Measurements from ENCODE around the gene MYO3B.

The MYO3B gene

DNA sequence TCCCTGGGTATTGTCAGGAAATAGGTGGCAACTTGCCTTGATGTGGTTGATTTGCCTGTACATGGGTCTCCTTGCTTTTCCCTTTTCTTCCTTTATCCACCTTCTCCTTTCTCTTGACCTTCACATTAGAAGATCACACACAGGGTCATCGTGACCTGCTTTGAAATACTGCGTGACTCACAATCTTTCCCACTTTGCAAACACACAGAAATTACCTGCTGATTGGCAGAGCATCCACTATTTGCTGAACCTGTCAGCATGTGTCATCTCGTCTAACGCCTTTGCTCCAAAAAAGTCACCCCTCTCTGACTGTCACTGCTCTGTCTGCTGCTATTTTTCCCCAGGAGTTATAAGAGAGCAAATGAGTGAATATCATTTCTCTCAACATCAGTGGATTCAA, 60.8 kb downstream of the MYO3B start:
- no peak for DNase-seq (ENCODE audit: low spot score)

DNA sequence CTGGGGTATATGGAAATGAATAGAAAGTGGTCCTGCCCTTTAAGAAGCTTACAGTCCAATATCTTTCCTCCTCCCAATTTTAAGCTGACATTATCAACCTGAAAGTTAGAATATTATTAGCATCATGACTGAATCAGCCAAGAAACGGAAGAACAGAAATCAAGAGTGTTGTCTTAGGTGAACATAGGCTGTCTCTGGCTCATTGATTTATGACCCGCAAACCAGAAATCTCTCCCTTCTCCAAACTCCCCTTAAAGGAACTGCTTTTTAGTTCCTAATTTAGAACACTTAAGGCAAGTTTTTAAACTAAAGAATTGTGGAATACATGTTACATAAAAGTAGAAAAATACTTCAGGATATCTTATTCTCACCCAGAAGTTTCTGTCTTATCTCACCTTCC, 62.7 kb downstream of the MYO3B start:
- no peak for DNase-seq (ENCODE audit: low spot score)

DNA sequence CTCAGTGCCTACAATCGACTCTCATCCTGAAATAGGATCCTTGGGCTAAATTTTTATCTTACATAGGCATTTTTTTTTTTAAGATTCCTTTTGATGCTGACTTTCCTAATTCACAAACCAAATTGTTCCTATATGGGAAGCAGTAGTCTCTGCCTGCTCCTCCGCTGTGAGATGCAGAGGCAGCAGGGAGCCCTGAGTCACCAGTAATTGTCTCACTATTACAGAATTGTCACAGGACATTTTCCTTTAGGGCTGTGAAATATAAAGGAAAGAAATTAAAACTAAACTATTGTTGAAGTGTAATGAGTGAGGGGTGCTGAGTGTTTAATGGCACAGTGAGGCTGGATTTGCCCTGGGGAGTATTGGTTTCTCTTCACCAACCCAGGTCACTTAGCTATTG, 63.8 kb downstream of the MYO3B start:
- no peak for DNase-seq (ENCODE audit: low spot score)

DNA sequence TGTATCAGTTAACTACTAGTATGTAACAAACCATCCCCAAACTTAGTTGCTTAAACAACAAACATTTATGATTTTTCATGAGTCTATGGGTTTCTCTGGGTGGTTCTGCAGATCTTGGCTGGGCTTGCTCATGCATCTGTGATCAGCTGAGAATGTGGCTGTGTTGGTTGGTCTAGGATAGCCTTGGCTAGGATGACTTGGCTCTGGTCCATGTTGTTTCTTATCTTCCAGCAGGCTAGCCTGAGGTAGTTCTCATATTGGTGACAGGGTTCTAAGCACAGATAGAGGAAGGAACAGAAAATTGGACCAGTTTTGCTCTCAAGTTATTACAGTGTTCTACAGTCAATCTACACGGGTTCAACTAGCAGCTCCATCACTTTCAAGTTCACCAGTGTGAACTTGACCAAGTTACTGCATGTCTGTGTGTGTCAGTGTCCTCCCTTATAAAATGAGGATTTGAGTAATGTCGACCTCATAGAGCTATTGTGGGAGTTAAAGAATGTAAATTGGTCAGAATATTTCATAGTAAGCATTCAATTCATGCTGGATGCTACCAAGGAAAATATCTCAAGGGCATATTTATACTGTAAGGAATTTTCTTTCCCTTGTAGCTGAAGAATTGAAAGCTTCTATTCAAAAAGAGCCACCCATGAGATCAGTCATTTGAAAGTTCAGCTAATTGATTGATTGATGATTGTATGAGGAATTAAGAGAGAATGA, 65.3 kb downstream of the MYO3B start:
- peak; percentile 19 for DNase-seq (ENCODE audit: low spot score)

DNA sequence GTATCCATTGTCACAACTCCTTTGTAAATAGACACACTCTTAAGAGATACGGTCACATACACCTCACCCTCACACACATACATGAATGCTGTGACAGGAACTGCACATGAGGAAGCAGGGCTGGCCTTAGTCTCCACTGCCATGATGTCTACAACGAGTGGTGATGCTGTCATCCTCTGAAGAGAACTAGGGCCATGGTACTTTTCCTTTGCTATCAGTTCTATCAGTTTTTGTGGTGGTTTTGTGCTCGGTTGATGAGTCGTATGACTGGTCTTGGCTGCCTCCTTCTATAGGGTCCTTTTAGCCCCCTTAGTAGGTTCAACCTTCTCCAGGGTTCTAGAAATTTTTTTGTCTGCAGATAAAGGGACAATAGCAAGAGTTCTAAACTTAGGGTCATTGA, 66.0 kb downstream of the MYO3B start:
- no peak for DNase-seq (ENCODE audit: low spot score)

DNA sequence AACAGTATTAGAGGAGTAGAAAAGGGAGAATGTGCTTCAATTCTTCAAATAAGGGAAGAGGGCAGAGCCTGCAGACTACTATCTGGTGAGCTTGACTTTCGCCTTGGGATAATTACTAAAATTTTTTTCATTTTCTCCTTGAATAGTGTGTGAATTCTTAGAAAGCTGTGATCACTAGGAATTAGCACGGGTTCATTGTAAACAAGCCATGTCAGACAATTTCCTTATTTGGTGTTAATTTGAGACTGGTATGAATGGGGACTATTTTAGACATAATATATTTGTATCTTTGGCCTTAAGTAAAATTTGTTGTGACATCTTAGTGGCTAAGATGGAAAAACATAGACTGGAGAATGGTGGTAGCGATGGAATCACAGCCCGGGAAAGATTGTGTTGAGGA, 66.6 kb downstream of the MYO3B start:
- no peak for DNase-seq (ENCODE audit: low spot score)

DNA sequence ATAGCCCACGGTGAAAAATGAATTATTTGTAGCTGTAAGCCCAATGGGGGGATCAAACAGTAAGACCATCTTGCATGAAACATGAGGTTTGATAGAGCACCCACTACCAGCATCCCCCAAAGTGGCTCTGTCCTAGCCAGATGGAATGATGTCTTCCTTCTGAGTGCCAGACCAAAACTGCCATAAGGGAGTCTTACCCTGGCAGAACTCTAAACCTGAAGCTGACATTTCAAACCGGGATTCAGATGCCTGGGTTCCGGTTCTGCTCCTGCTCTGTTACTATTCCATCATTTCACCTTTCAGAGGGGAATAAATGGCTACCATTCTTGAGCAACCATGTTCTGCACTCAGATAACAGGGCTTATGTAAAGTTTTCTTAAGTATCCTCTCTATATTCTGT, 67.4 kb downstream of the MYO3B start:
- DNase-seq (ENCODE audit: low spot score), result no peak

DNA sequence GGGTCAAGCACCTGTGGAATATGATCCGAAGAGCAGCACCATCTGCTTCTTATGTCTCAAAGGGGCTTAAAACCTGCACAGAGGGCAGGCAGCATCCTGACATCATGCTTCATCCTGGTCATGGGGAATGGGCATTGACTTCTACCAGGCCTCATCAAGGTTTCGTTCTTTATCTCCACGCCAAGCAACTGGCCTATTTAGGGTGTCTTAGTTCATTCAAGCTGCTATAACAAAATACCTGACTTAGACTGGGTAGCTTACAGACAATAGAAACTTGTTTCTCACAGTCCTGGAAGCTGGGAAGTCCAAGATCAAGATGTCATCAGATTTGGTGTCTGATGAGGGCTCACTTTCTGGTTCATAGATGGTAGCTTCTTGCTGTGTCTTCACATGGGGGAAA, 69.4 kb downstream of the MYO3B start:
- DNase-seq (ENCODE audit: low spot score), result no peak

DNA sequence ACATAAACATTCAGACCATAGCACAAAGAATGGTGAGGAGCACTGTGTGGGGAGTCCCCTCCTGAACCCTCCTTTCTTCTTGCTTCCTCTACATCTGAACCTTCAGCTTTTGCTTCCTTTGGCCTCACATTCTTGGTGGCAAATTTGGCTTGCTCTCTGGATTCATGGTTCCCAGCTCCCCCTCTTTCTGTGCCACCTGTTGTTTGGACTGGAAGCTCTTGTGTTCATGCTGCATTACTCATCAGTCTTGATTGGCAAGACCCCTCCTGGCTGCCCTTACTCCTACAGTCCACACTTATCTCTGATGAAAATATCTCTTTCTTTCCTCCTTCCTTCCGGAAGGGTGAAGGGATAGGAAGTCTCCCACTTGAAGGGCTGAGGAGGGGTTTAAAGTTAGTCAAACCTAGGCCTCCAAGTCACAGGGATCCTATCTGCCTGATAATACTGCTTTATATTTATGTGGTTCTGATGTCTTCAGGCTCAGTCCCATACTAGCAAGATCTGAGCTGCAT, 70.0 kb downstream of the MYO3B start:
- DNase-seq (ENCODE audit: low spot score), result no peak

DNA sequence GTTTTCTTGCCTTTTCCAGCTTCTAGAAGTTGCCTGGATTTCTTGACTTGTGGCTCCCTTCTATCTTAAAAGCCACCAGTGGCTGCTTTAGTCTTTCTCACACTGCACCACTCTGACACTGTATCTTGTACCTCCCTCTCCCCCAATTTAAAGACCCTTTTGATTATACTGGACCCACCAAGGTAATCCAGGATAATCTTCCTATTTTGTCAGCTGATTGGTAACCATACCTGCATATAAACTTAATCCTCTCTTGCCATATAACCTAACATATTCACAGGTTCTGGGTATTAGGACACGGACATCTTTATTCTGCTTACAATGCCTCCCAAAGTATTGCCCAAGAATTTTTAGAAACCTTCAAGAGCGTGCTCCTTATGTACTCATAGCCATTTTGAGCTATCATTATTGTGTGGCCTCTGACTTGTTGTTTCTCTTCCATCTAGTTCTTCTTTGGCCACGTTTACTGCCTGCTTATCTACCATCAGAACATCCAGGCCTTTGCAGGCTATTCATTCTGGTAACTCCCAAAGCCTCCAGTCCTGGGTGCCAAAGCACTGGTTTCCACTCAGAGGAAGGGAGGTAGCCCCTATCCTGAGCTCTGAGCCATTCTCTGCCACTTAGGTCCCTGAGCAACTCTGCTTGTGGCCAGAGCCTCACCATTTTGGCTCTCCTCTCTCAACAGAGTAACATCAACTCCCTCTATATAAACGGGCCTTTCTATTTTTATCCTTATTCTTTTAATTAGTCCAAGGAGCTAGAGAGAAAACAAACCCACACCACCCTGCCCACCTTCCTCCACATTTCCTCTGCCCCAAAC, 70.8 kb downstream of the MYO3B start:
- DNase-seq (ENCODE audit: low spot score), result no peak

DNA sequence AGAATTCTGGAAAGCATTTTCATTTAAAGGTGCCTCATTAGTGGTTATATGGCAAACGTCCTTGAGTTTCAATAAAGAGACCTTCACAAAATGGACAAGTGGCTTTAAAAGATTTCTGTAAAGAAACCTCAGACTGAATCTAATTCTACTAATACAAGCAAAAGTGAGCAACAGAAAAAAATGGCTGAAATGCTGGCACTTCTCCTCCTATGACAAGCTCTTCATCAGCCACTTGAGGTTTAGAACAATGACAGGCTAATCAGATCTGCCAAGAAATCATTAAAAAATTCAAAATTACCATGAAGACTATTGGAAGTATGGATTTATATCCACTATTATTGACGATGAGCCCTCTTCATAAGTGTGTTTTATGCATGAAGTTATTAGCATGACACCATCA, 71.8 kb downstream of the MYO3B start:
- no peak for DNase-seq (ENCODE audit: low spot score)

DNA sequence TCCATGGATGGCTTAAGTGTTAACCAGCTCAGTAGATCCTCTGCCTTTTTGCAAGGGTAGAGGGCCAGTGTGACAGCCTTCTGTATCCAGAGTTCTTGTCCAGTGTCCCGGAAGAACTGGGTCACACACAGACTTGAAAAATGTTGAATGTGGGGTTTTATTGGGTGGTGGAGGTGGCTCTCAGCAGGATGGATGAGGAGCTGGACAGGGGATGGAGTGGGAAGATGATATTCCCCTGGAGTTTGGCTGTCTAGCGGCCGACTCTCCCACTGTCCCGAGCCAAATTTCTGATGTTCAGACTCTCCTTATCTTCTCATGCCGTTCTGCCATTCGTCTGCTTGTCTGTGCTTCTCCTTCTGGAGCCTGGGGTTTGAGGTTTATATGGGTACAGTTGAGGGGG, 72.6 kb downstream of the MYO3B start:
- DNase-seq (ENCODE audit: low spot score), result no peak

DNA sequence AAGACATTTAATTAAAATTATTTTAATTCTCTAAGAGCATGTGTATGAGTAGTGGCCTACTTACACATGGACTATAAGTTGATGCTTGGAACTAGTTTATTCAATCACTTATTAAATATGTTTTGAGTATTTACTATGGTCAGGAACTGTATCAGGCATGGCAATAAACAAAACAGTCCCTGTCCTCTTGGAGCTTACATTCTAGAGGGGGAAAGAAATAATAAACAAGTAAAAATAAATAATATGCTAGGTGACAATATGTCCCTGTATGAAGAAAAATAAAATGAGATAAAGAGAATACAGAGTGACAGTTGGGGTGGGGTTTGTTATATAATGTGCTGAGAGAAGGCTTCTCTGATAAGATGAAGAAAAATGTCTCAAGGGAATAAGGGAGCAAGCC, 74.5 kb downstream of the MYO3B start:
- DNase-seq (ENCODE audit: low spot score), result no peak

DNA sequence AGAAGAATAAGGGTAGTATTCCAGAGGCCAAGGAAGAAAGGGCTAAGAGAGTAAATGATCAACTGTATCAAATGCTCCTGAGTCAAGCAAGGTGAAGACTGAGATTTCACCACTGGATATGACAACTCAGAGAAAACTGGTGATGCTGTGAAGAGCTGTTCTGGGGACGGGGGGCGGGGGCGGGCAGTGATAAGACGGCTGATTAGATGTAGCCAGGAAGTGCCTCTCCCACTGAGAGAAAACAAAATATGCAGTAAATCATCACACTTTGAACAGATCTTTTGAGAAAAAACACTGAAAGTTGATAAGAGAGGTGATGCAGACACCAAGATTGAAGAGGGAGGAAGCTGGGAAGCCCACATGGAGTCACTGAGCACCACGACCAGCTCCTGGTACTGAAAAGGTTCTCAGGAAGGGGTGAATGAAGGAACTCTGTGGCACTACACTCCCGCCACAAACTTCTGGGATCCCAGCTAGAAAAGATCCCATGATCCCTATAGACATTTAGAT, 75.8 kb downstream of the MYO3B start:
- no peak for DNase-seq (ENCODE audit: low spot score)

DNA sequence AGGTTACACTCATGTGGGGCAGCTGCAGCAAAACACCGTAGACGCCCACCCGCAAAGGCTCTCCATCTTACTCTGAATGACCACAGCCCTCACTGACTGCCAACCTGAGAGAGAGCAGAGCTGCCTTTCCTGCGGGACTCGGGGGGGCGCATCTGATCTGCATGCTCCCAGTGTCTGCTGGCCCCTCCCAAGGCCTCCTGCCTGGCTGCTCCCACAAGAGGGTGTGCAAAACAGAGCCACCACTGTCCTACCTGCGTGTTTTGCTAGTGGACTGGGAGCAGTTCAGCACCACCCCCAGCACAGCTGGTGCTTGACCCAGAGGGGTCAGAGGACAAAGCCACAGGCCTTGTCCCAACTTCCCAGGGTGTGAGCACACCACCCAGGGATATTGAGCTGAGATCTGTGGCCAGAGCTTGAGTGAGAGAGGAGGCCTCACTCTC, 76.4 kb downstream of the MYO3B start:
- no peak for DNase-seq (ENCODE audit: low spot score)

DNA sequence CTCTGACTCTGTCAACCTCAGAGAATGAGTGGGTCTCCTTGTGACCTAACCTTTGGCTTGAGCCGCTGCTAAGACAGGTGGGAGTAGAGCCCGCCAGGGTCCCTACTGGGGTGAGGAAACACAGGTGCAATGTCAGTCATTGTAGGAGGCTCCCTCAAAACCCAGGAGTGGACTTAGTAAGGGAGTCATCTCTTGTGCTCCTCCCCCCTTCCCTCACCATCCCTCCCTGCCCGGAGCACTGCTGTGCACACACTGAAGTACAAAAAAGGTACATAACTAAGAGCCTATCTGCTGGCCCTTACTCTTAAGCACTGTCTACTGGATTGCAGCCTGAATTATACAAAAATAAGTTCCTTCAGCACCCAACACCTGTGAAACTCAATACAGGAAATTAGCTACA, 77.2 kb downstream of the MYO3B start:
- no peak for DNase-seq (ENCODE audit: low spot score)

DNA sequence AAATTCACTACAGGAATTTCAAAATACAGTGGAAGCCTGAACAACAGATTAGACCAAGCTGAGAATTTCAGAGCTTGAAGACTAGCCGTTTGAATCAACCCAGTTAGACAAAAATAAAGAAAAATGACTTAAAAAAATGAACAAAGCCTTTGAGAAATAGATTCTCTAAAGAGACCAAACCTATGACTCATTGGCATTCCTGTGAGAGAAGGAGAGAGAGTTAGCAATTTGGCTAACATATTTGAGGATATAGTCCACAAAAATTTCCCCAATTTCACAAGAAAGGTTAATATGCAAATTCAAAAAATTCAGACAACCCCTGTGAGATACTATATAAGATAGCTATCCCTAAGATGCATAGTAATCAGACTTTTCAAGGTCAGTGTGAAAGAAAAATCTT, 78.0 kb downstream of the MYO3B start:
- no peak for DNase-seq (ENCODE audit: low spot score)

DNA sequence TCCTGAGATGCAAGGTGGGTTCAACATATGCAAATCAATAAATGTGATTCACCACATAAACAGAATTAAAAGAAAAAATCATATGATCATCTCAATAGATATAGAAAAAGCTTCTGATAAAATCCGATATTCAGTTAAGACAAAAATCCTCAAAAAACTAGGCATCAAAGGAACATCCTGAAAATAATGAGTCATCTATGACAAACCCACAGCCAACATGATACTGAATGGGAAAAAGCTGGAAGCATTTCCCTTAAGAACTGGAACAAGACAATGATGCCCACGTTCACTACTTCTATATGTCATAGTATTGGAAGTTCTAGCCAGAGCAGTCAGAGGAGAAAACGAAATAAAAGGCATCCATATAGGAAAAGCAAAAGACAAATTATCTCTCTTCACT, 80.4 kb downstream of the MYO3B start:
- DNase-seq (ENCODE audit: low spot score), result no peak

DNA sequence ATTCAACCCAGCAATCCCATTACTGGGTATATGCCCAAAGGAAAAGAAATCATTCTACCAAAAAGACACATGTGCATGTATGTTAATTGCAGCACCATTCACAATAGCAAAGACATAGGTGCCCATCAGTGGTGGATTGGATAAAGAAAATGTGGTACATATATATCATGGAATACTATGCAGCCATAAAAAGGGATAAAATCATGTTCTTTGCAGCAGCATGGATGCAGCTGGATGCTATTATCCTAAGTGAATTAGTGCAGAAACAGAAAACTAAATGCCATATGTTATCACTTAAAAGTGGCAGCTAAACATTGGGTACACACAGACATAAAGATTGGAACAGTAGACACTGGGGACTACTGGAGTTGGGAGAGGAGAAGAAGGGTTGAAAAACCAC, 82.2 kb downstream of the MYO3B start:
- DNase-seq (ENCODE audit: low spot score), result no peak

DNA sequence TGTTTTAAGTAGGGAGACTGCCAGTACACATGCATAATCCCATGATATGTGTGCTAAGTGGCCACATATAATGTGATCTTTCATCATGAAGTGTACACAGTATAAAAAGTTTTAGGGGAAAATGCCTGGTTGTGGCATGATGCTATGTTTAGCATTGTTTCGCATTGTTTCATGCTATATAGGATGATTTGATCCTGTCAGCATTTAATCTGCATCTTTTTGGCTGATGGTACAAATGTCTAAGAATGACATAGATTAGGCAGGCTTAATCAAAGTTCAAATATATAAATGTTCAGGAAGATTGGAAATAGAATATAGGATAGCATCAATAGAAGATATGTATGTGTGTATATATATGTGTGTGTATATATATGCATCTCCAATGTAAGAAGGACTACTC, 83.6 kb downstream of the MYO3B start:
- no peak for DNase-seq (ENCODE audit: low spot score)

DNA sequence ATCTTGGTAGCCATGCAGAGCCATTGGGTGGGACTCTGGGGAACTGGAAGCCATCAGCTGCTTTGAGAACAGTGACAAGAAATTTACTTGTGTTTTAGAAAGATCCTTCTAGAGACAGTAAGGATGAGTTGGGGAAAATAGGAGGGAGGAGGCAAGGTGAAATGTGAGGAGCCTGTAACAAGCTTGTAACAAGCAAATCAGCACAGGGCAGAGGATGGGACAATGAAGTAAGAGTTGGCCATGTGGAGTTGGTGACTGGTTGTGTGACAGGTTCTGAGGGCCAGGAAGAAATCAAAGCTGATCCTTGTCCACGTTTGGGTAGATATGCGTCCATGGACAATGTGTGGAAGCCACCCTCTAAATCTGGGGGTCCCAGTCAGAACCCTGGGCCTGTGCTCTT, 84.4 kb downstream of the MYO3B start:
- DNase-seq (ENCODE audit: low spot score), result no peak

DNA sequence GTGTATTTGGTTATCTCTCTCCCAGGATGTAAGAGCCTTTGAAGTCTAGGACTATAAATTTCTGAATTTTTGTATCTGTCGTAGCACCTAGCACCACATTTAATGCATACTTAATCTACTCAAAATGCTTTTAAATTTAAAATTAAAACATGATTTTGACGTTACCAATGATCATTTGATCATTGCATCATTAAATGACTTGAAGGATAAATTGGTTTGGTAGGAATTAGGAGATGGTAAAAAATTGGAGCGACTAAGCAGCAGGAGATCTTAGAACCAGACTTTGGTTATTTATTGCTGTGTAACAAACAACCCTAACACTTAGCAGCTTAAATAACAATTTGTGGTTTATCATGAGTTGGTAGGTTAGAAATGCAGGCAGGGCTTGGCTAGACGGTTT, 84.9 kb downstream of the MYO3B start:
- DNase-seq (ENCODE audit: low spot score), result no peak

All from hematopoietic multipotent progenitor cell treated with erythropoietin and hydrocortisone succinate and interleukin-3 and kit ligand, for 15 days (in vitro differentiated cells).